Sigmoid colon (tissue), 7 donors: ENCODE measurements around the gene HSPG2. TPM values are rescaled to one million over a fixed set of nuclear protein-coding genes. Genes with fewer than 3 reads are reported as not detected.

Experiments
- DNase-seq: peaks from one replicate; pipeline ENCODE4 v3.0.0-alpha.2; 2019
- H3K27ac ChIP-seq, 4 donors: fragments of 200-600 bp; sonication (generic); one replicate each; pipeline ENCODE4 v1.5.1; 2016 to 2019; ENCODE audit warnings: mild to moderate bottlenecking in 1 of 4
- H3K27me3 ChIP-seq, 3 donors: fragments of 200-600 bp; sonication (generic); one replicate each; pipeline ENCODE4 v1.5.1; 2019; ENCODE audit warnings: mild to moderate bottlenecking in 1 of 3
- H3K36me3 ChIP-seq, 4 donors: fragments of 200-600 bp; sonication (generic); one replicate each; pipeline ENCODE4 v1.5.1; 2016 to 2019
- H3K4me1 ChIP-seq, 4 donors: fragments of 200-600 bp; sonication (generic); one replicate each; pipeline ENCODE4 v1.5.1; 2017 to 2019
- H3K4me3 ChIP-seq, 4 donors: fragments of 200-600 bp; sonication (generic); one replicate each; pipeline ENCODE4 v1.5.1; 2017 to 2019; ENCODE audit warnings: mild to moderate bottlenecking in 2 of 4, moderate library complexity in 1 of 4
- H3K9me3 ChIP-seq, 4 donors: fragments of 200-600 bp in 3 of 4; sonication (generic) in 3 of 4; one replicate each; pipeline versions ENCODE4 v1.5.1 to v1.6.1; 2013 to 2019
- EP300 ChIP-seq, 4 donors: sonication (generic); formaldehyde crosslinking; IDR thresholded peaks; one replicate each; pipeline ENCODE4 v1.6.1; 2017; ENCODE audit warnings: antibody characterized with exemption in 4 of 4
- POLR2A ChIP-seq, 2 donors: fragments of 450-650 bp; IDR thresholded peaks; one replicate each; pipeline ENCODE4 v1.6.1; 2016; ENCODE audit warnings: antibody characterized with exemption in 2 of 2, mild to moderate bottlenecking in 2 of 2, moderate library complexity in 2 of 2
- POLR2AphosphoS5 ChIP-seq, 4 donors: sonication (generic); formaldehyde crosslinking; IDR thresholded peaks; one replicate each; pipeline ENCODE4 v1.6.1; 2017; ENCODE audit warnings: antibody characterized with exemption in 4 of 4
- WGBS, 2 donors: extraction: QIAGEN DNeasy Blood & Tissue Kit; methylation state at CpG; one replicate each; pipeline ENCODE4 v1.1.7; 2013; 5-methylcytosine and 5-hydroxymethylcytosine counted together
- intact Hi-C: fragments of 100-400 bp; cut with DNase I; formaldehyde crosslinking; loops from one replicate; pipeline ENCODE4 v1.15.1; 2023
- polyA plus RNA-seq, 3 donors: library from polyadenylated mRNA; stranded (reverse); fragments of 200-250 nt; gene quantifications; one replicate each; pipeline ENCODE4 v1.2.3, GENCODE V29; 2013
- total RNA-seq, 4 donors: library from RNA; depleted of rRNA; stranded (reverse); fragments of >200 nt; gene quantifications; one replicate each; pipeline ENCODE4 v1.1.0, GENCODE V29; 2016
- TF ChIP-seq, protein P1 (sequence below), 4 experiments: fragments of 450-650 bp in 3 of 4; fragments of 200-600 bp in 1 of 4; IDR thresholded peaks; one replicate each; pipeline ENCODE4 v1.5.1; 2016 to 2019; ENCODE audit warnings: antibody characterized with exemption in 4 of 4, mild to moderate bottlenecking in 3 of 4, moderate library complexity in 2 of 4
- donor health status: healthy with polysubstance abuse.
- donor health status: Bipolar disorder and iron deficiency.
- donor health status: healthy.

HSPG2 gene
- total and polyA plus RNA-seq, 7 donors = 6.0 to 761 (median 104) TPM

DNA sequence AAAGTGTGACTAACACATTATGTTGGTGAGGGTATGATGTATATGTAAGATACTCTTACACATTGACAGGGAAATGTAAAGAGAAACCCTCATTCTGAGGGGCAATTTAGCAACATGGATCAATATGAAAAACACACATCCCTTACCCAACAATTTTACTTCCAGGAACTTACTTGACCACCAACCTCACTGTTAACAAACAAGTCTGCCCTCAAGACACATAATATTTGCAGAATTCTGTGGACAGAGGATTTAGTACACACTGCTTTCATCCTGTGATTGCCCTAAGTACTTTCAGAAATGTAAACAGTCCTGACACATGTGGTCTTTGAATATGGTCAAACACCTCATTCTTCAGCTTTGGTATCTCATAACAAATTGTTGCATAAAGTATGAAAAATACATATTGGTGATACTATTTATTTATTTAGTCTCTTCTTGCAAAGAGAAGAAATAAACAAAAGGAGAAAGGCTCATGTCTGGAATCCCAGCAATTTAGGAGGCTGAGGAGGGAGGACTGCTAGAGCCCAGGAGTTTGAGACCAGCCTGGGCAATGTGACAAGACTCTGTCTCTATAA, 161.0 kb downstream of the HSPG2 start:
- H3K27me3 ChIP-seq = no peaks in the 10 kb centered on the region
- H3K36me3 ChIP-seq = no peaks in the 10 kb centered on the region
- H3K4me3 ChIP-seq = no peak overlapping the region
- DNase-seq = no peak
- peaks cover 0 to 26% (median 20%) of the 10 kb centered on the region in 4 donors for H3K4me1 ChIP-seq
- H3K9me3 ChIP-seq = no peaks in the 10 kb centered on the region
- intact Hi-C loops = no loop called here
- peak overlapping the region in 1 of 4 donors; percentile 42 for H3K27ac ChIP-seq
- TF ChIP-seq POLR2AphosphoS5 (IDR thresholded peaks at IDR 0.05) (no peak), EP300 (IDR thresholded peaks at IDR 0.05) (no peak), POLR2A (IDR thresholded peaks at IDR 0.05) (no peak)
- TF ChIP-seq, protein P1, sequence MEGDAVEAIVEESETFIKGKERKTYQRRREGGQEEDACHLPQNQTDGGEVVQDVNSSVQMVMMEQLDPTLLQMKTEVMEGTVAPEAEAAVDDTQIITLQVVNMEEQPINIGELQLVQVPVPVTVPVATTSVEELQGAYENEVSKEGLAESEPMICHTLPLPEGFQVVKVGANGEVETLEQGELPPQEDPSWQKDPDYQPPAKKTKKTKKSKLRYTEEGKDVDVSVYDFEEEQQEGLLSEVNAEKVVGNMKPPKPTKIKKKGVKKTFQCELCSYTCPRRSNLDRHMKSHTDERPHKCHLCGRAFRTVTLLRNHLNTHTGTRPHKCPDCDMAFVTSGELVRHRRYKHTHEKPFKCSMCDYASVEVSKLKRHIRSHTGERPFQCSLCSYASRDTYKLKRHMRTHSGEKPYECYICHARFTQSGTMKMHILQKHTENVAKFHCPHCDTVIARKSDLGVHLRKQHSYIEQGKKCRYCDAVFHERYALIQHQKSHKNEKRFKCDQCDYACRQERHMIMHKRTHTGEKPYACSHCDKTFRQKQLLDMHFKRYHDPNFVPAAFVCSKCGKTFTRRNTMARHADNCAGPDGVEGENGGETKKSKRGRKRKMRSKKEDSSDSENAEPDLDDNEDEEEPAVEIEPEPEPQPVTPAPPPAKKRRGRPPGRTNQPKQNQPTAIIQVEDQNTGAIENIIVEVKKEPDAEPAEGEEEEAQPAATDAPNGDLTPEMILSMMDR (IDR thresholded peaks at IDR 0.05) = no peak

DNA sequence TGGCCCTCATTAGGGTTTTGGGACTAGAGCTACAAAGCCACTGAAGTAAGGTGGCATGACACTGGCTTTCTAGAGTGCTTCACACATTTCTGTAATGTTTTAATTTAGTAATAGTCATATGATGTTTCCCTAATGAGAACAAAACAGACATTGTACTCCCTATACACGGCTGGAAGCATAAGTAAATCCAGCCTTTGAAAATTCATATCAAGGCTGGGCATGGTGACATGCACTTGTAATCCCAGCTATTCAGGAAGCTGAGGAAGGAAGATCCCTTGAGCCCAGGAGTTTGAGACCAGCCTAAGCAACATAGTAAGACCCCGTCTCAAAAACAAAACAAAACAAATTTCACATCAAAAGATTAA, 161.6 kb downstream of the HSPG2 start:
- Histone ChIP-seq H3K4me3 (no peak overlapping the region), H3K27me3 (no peaks in the 10 kb centered on the region), H3K4me1 (peaks cover 0 to 22% (median 15%) of the 10 kb centered on the region in 4 donors), H3K9me3 (no peaks in the 10 kb centered on the region), H3K27ac (peak overlapping the region in 1 of 4 donors; percentile 42), H3K36me3 (no peaks in the 10 kb centered on the region)
- WGBS, 2 donors = 57 to 73% methylated on average over 2 of the region's 2 CpGs
- intact Hi-C loops = no loop called here
- TF ChIP-seq EP300 (IDR thresholded peaks at IDR 0.05) = no peak
- TF ChIP-seq, protein P1 (IDR thresholded peaks at IDR 0.05) = no peak
- TF ChIP-seq POLR2A (IDR thresholded peaks at IDR 0.05) = no peak
- no peak for TF ChIP-seq POLR2AphosphoS5 (IDR thresholded peaks at IDR 0.05)
- peak; percentile 10 for DNase-seq

DNA sequence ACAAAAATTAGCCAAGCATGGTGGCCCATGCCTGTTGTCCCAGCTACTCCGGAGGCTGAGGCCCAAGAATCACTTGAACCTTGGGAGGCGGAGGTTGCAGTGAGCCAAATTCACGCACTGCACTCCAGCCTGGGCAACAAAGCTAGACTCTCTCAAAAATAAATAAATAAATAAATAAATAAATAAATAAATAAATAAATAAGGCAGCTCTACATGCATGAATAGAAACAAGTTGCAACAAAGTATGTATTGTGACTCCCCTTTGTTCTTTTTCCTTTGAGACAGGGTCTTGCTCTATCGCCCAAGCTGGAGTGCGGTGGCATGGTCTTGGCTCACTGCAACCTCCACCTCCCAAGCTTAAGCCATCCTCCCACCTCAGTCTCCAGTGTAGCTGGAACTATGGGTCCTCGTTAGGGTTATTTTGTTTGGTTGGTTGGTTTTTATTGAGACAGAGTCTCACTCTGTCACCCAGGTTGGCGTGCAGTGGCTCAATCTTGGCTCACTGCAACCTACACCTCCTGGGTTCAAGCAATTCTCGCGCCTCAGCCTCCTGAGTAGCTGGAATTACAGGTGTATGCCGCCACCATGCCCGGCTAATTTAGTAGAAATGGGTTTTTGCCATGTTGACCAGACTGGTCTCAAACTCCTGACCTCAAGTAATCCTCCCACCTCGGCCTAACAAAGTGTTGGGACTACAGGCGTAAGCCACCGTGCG, 162.1 kb downstream of the HSPG2 start:
- H3K27me3 ChIP-seq = no peaks in the 10 kb centered on the region
- WGBS, 2 donors = 91 to 92% methylated on average over 15 of the region's 15 CpGs
- H3K9me3 ChIP-seq = no peaks in the 10 kb centered on the region
- no peak overlapping the region for H3K4me3 ChIP-seq
- peaks cover 0 to 17% (median 10%) of the 10 kb centered on the region in 4 donors for H3K4me1 ChIP-seq
- H3K27ac ChIP-seq = peak overlapping the region in 1 of 4 donors; percentile 42
- peak; percentile 53 for DNase-seq
- no peaks in the 10 kb centered on the region for H3K36me3 ChIP-seq
- intact Hi-C loops = no loop called here
- no peak for TF ChIP-seq EP300 (IDR thresholded peaks at IDR 0.05)
- TF ChIP-seq POLR2A (IDR thresholded peaks at IDR 0.05) = no peak
- TF ChIP-seq, protein P1 (IDR thresholded peaks at IDR 0.05) = no peak
- no peak for TF ChIP-seq POLR2AphosphoS5 (IDR thresholded peaks at IDR 0.05)

DNA sequence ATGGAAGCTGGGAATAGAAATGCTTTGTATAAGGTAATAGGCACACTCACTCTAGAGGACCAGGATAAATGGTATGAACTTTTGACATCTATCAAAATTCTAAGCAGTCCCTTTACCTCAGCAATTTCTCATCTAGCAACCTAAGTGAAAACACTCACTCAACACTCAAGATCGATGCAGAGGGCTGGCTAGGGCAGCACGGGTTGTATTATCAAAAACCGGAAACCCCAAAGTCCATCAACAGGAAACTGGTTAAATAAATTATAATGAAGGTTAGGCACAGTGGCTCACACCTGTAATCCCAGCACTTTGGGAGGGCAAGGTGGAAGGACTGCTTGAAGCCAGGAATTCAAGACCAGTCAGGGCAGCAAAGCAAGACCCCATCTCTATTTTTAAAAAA, 163.5 kb downstream of the HSPG2 start:
- no peak overlapping the region for H3K27ac ChIP-seq
- no peaks in the 10 kb centered on the region for H3K27me3 ChIP-seq
- no peaks in the 10 kb centered on the region for H3K36me3 ChIP-seq
- no peak for TF ChIP-seq POLR2A (IDR thresholded peaks at IDR 0.05)
- no peak for TF ChIP-seq POLR2AphosphoS5 (IDR thresholded peaks at IDR 0.05)
- no peak for TF ChIP-seq EP300 (IDR thresholded peaks at IDR 0.05)
- TF ChIP-seq, protein P1 (IDR thresholded peaks at IDR 0.05) = no peak
- H3K4me1 ChIP-seq = peaks cover 0 to 20% (median 9%) of the 10 kb centered on the region in 4 donors
- H3K4me3 ChIP-seq = no peak overlapping the region
- DNase-seq = peak; percentile 2
- intact Hi-C loops = no loop called here
- no peaks in the 10 kb centered on the region for H3K9me3 ChIP-seq
- WGBS, 2 donors = 50 to 72% methylated on average over 3 of the region's 3 CpGs

Other genes with a start within 250 kb of the HSPG2 start
- 10 to 100 TPM; 47.1 to 77.0 (median 50.5) TPM for gene USP48, start 154.2 kb downstream of the HSPG2 start, total RNA-seq
- gene USP48, start 154.2 kb downstream of the HSPG2 start, polyA plus RNA-seq = 10 to 100 TPM; 12.6 to 22.2 (median 16.0) TPM
- 1 to 10 TPM in 1 of 4 donors, under 1 TPM in 1, not detected in 2; under 0.01 to 1.4 TPM for gene LDLRAD2, start 125.0 kb downstream of the HSPG2 start, total RNA-seq
- gene LDLRAD2, start 125.0 kb downstream of the HSPG2 start, polyA plus RNA-seq = 1 to 10 TPM in 1 of 3 donors, under 1 TPM in 2; under 0.01 to 1.1 (median 0.23) TPM
- gene CELA3B, start 39.7 kb upstream of the HSPG2 start, total RNA-seq = not detected
- gene CELA3B, start 39.7 kb upstream of the HSPG2 start, polyA plus RNA-seq = 1 to 10 TPM in 2 of 3 donors, under 1 TPM in 1; 0.20 to 6.9 (median 6.0) TPM
- not detected for gene CELA3A, start 64.3 kb upstream of the HSPG2 start, total RNA-seq
- 10 to 100 TPM in 1 of 3 donors, 1 to 10 TPM in 1, under 1 TPM in 1; 0.54 to 13.8 (median 6.0) TPM for gene CELA3A, start 64.3 kb upstream of the HSPG2 start, polyA plus RNA-seq
- gene CDC42, start 115.4 kb upstream of the HSPG2 start, total RNA-seq = 100 to 1,000 TPM; 173 to 253 (median 224) TPM
- gene CDC42, start 115.4 kb upstream of the HSPG2 start, polyA plus RNA-seq = 100 to 1,000 TPM; 202 to 375 (median 294) TPM
- gene WNT4, start 205.8 kb upstream of the HSPG2 start, total RNA-seq = under 1 TPM; 0.14 to 0.36 (median 0.22) TPM
- 1 to 10 TPM in 1 of 3 donors, under 1 TPM in 2; 0.60 to 1.2 (median 0.92) TPM for gene WNT4, start 205.8 kb upstream of the HSPG2 start, polyA plus RNA-seq